ENCODE data around the gene CLEC10A.

DNA sequence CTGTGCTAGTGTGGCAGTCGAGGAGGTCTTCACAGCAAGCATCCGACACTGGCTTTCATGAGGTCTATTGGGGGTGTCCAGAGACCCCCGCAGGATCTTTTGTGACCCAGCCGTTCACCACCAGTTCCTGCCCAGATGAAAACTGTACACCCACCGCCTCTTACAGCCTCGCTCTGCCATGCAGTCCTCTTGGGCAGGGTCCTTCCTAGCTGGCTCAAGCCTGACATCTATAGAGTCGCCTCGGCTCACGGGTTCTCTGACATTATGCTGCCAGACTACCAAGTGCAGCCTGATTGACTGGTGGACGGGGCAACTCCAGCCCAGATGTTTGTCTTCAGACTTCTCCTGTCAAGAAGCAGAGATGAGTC lies 14.6 kb upstream of the CLEC10A start:
- TF ChIP-seq POLR2A (IDR thresholded peaks at IDR 0.05; ENCODE audit: low read depth, low read length) (no peak), CTCF (IDR thresholded peaks at IDR 0.05; ENCODE audit: extremely low read depth in 1 of 2, insufficient read depth in 1 of 2, low read depth in 1 of 2, low read length in 2 of 2) (no peak), FOS (IDR thresholded peaks at IDR 0.05; ENCODE audit: borderline replicate concordance, insufficient read depth, low read length) (no peak)

Data from endothelial cell of umbilical vein (primary cell).